ENCODE measurements around the gene UNCX.
A peak's percentile ranks its signal among the peaks of the same experiment; 100 is the strongest.

DNA sequence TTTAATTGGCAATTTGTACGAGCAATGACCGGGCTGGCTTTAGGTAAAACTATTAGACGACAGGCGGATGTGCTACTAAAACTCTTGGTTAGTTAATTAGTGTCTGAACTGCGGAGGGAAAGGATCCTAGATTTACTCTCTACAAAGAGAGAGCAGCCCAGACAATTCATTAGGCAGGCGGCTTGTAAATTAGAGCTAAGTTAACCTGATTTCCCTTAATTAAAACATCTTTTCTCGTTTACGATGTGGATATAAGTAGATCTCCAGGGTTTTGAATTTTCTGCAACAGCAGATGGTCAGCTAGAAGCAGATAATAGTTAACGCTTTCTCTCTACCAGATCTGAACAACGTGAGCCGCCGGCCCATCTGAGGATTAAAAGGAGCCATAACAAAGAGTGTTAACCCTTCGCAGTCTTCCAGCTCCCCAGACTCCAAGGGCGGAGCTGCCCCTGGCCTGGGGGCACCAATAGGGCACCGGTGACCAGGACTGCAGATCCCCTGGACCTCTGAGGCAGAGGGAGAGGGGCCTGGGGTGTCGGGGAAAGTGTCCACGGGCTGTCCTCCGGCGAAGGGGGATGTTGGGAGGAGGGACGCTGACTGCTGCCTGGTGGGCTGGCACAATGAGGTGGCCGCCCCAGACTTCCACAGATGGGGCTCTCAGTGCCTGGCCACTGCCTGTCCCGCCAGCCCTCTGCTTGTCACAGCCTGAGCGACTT is 6.3 kb upstream of the UNCX start:
- TF ChIP-seq, protein P1, sequence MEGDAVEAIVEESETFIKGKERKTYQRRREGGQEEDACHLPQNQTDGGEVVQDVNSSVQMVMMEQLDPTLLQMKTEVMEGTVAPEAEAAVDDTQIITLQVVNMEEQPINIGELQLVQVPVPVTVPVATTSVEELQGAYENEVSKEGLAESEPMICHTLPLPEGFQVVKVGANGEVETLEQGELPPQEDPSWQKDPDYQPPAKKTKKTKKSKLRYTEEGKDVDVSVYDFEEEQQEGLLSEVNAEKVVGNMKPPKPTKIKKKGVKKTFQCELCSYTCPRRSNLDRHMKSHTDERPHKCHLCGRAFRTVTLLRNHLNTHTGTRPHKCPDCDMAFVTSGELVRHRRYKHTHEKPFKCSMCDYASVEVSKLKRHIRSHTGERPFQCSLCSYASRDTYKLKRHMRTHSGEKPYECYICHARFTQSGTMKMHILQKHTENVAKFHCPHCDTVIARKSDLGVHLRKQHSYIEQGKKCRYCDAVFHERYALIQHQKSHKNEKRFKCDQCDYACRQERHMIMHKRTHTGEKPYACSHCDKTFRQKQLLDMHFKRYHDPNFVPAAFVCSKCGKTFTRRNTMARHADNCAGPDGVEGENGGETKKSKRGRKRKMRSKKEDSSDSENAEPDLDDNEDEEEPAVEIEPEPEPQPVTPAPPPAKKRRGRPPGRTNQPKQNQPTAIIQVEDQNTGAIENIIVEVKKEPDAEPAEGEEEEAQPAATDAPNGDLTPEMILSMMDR (conservative IDR thresholded peaks at IDR 0.05; ENCODE audit: low read depth in 2 of 2), result no peak
- TF ChIP-seq CREB1 (CRISPR knock-in tag; IDR thresholded peaks at IDR 0.05; ENCODE audit: low read depth), result no peak
- peak; percentile 43 for TF ChIP-seq EZH2 (IDR thresholded peaks at IDR 0.05; ENCODE audit: low read depth, unreplicated experiment)
